CD4-positive, alpha-beta T cell treated with Interleukin-4 for 1 hour (primary cell): ENCODE results near the gene WDR45.
A peak's percentile ranks its signal among the peaks of the same experiment; 100 is the strongest.
"Not testable (repeated sequence)": the region's sequence is repeated elsewhere in the genome, so short reads cannot be mapped to it uniquely, and the experiment has no call there.

Experiments used
- DNase-seq, 2 donors: peaks; one replicate each; pipeline ENCODE4 v3.0.0-alpha.2; 2020 to 2022

Gene WDR45

GRCh38 chrX:49079489-49080428 is at the start of gene WDR45:
WDR45 (minus strand) TSS chrX:49079887; CDS start chrX:49078095, 1,792 bp downstream.
- DNase-seq: peak; percentile 79 to 80

DNA sequence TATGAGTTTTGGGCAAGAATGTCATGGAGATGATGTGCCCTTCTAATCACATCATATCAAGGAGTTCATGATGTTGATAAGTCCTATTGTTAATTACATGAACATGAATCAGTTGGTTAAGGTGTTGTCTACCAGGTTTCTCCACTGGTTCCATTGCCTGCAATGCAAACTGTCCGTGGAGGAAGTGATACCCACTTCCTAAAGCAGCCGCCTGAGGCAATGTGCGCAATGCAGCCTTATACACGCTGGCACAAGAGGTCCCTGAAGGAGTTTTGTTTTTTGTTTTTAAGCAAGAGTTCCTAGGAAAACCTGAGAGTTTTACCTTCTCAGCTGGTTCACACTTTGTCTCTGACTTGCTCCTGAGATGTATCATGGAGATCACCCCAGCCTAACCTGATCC is 49.7 kb upstream of the WDR45 start:
- DNase-seq: peak in 1 of 2 donors; percentile 16

GRCh38 chrX:49127742-49128258 is 48.1 kb upstream of the WDR45 start:
- DNase-seq: not testable (repeated sequence)

- no peak for DNase-seq
Observed at GRCh38 chrX:49122499-49122898, 42.8 kb upstream of the WDR45 start.

- no peak for DNase-seq
Observed at GRCh38 chrX:49120091-49120490, 40.4 kb upstream of the WDR45 start.

- DNase-seq: no peak
Observed at GRCh38 chrX:49117581-49117980, 37.9 kb upstream of the WDR45 start.

- DNase-seq: no peak
Observed at GRCh38 chrX:49116716-49117115, 37.0 kb upstream of the WDR45 start.

GRCh38 chrX:49116076-49116475 is 36.4 kb upstream of the WDR45 start:
- DNase-seq: no peak

- DNase-seq: no peak
Observed at GRCh38 chrX:49111791-49112190, 32.1 kb upstream of the WDR45 start.

DNA sequence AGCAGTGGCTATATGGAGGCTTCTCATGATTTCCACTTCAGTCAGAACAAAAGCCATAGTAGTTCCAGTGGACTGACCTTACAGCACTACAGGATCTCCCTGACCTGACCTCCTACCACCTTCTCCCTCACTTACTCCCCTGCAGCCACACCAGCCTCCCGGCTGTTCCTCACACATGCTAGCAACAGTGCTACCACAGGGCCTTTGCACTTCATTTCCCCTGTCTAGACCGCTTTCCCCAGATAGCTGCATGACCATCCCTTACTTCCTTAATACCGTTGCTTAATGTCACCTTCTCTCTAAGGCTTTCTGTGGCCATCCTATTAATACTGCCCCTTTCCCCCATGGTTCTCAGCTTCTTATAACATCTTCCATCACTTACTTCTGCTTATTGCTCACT is 30.7 kb upstream of the WDR45 start:
- no peak for DNase-seq

DNA sequence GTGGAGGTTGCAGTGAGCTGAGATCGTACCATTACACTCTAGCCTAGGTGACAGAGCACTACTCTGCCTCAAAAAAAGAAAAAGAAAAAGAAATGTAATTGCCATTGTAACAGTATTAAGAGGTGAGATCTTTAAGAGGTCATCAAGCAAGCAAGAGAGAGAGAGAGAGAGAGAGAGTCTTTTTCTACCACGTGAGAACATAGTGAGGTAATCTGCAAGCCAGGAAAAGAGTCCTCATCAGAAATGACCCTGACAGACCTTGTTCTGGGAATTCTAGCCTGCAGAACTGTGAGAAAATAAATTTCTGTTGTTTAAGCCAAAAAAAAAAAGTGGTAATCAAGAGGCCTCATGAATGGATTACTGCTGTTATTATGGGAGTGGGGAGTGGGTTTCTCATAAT is 29.0 kb upstream of the WDR45 start:
- no peak for DNase-seq

GRCh38 chrX:49106930-49107329 is 27.2 kb upstream of the WDR45 start:
- DNase-seq: peak in 1 of 2 donors; percentile 31

DNA sequence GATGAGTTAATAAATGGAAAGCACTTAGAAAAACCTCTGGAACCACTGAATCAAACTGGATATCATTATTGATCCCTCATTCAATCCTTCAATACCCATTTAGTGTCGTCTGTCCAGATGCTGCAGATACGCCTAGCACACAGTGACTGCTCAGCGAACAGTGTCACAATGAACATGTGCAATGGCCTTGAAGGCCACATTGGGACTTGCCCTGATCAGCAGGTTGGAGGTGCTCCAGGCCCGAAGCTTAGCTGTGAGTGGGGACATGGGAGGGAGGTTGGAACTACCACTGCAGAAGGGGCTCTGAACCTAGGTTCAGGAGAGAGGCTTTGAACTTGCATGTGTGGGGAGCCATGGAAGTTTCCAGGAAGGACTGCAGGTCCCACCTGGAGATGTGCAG is 26.6 kb upstream of the WDR45 start:
- DNase-seq: no peak

DNA sequence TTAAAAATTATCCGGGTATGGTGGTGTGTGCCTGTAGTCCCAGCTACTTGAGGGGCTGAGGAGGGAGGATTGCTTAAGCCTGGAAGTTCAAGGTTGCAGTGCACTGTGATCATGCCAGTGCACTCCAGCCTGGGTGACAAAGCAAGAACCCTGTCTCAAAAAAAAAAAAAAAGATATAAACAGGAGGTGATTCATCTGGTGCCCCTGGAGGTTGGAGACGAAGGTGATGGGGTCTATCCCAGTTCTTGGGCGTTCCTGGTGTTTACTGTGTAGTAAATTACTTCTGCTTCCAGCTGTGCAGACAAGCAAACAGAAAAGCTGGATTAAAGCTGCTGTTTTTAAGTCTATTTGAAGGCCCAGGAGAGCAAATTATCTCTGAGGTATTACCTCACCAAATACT is 23.9 kb upstream of the WDR45 start:
- DNase-seq: no peak

- no peak for DNase-seq
Observed at GRCh38 chrX:49102190-49102589, 22.5 kb upstream of the WDR45 start.

DNA sequence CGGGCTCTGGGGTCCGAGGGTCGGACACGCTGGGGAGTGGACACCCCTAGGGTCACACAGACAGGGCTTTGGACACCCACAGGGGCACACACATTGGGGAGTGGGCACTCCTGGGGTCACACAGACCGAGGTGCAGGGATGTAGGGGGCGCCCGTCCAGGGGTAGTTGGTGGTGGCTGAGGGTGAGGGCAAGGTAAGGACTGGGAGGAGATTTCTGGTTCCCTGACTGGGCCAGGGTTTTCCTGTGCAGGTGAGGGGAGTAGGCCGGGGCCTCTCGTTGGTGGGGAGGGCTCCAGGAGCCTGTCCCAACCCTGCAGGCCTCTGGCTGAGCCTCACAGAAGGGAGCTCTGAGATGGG is 21.9 kb upstream of the WDR45 start:
- DNase-seq: no peak

DNA sequence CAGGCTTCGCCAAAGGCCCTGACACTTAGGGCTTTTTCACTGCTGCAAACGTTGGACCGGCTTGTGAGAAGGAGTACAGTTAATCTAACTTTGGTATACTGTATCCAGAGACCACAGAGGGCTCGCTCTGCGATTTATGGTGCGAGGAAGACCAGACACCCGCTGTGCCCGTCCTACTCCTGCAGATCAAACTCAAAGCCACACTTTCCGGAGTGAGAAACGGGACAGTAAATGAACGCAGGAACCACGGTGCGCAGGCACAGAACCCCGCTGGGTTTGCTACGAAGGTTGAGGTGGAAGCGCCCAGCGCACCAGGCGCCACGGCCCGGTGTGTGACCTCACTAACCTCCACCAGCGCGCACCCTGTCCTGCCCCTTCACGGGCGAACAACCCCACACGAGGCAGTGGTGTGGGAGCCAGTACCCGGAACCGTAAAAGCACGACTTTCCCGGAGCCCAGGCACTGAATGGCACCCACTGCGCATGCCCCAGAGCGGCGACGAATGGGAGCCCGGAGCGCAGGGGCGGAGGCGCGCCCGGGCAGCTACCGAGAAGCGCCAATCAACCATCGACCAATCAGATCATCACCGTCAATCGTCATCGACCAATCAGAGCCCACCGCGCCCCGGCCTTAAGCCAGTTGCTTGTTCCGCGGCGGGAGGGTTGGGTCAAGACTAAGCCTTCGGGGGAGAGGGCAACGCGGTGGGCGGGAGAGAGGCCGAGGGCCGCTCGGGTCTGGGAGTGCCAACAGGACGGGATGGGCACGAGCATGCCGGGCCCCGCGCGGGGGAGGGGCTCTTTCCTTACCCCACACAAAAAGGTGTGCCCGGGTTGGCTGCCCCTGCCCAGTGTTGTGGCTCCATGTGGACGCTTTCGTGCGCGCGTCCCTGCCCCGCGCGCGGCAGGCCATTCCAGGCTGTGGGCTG is 21.3 kb upstream of the WDR45 start:
- peak; percentile 92 to 93 for DNase-seq

- no peak for DNase-seq
Observed at GRCh38 chrX:49096419-49096818, 16.7 kb upstream of the WDR45 start.

- DNase-seq: no peak
Observed at GRCh38 chrX:49089553-49089952, 9.9 kb upstream of the WDR45 start.

DNA sequence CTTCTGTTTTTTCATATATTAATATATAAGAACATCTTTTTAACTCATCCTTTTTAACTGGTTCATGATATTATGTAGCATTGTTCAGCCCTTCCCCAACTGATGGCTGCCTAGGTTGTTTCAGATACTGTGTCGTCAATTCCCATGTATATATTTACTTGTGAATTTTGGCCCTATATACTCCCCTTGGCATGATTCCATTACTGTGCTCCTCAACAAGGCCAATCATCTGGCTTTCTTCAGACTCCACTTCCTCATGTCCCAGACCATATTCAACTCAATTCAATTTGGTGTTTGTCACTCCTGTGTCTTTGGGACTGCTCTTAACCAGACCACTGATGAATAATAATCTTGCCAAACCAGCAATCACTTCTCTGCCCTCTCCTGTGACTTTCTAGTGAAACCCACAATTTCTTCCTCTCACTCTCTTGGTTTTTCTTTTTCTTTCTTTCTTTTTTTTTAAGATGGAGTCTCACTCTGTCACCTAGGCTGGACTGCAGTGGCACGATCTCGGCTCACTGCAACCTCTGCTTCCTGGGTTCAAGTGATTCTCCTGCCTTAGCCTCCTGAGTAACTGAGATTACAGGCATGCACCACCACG is 2.7 kb upstream of the WDR45 start:
- no peak for DNase-seq

DNA sequence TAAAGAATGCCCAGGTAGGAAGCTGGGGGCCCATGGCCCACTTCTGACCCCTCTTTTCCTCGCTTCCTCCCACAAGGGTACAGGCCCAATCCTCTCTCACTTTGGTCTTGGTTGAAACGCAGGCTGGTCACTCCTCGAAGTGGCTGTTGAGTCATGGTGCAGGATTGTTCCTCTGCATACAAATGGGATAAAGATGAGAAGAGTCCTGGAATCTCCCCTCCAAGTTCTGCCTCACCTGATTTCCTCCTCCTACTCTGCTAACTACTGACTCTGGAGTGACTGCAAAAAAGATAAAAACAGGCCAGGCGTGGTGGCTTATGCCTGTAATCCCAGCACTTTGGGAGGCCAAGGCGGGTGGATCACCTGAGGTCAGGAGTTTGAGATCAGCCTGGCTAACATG is 1.7 kb downstream of the WDR45 start:
- no peak for DNase-seq

GRCh38 chrX:49075347-49075746 is 4.3 kb downstream of the WDR45 start:
- no peak for DNase-seq
